Upper lobe of left lung (tissue), 4 donors: Measurements from ENCODE around the gene ERMN.

Experiments
- CTCF ChIP-seq, 6 experiments: fragments of 450-650 bp in 4 of 6; fragments of 200-600 bp in 2 of 6; sonication (generic) in 2 of 6; IDR thresholded peaks; one replicate each; pipeline ENCODE4 v1.5.1; 2016 to 2019; ENCODE audit warnings: antibody characterized with exemption in 6 of 6
- POLR2A ChIP-seq, 4 donors: fragments of 450-650 bp; IDR thresholded peaks; one replicate each; pipeline ENCODE4 v1.5.1; 2016 to 2017; ENCODE audit warnings: antibody characterized with exemption in 4 of 4, mild to moderate bottlenecking in 2 of 4
- POLR2AphosphoS5 ChIP-seq, 2 donors: sonication (generic); formaldehyde crosslinking; IDR thresholded peaks; one replicate each; pipeline ENCODE4 v1.5.1; 2017; ENCODE audit warnings: antibody characterized with exemption in 2 of 2

GRCh38 chr2:157305723-157306110 is 19.9 kb downstream of the ERMN start:
- no peak for TF ChIP-seq CTCF (IDR thresholded peaks at IDR 0.05)
- TF ChIP-seq POLR2A (IDR thresholded peaks at IDR 0.05) = no peak
- TF ChIP-seq POLR2AphosphoS5 (IDR thresholded peaks at IDR 0.05) = no peak
